GM20431 (cell line): ENCODE measurements around the gene TULP4.
"Not testable (repeated sequence)": the region's sequence is repeated elsewhere in the genome, so short reads cannot be mapped to it uniquely, and the experiment has no call there.

Source experiments
- in situ Hi-C: fragments of 300-500 bp; cut with MseI, MboI; formaldehyde crosslinking; loops from one replicate; pipeline ENCODE4 v1.15.0; 2020; ENCODE audit warnings: low sequenced_read_pairs; ENCODE audit not compliant: unreplicated experiment

TULP4 gene

DNA sequence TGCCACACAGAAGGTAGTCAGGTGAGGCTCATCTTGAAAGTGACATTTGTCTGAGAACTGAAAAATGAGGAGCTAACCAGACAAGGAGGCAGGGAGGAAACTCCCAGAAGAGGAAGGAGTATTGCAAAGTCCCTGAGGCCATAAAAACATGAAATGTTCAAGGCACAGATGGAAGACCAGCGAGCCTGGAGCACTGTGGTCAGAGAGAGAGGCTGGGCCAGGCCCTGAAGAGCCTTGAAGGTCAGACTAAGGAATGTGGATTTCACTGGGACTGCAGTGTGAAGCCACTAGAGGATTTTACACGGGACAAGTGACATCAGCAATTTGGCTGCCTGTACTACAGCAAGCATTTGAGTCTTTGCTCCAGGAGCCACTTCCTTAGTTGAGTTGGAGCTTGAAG, 226.5 kb downstream of the TULP4 start:
- in situ Hi-C loops = no loop called here

DNA sequence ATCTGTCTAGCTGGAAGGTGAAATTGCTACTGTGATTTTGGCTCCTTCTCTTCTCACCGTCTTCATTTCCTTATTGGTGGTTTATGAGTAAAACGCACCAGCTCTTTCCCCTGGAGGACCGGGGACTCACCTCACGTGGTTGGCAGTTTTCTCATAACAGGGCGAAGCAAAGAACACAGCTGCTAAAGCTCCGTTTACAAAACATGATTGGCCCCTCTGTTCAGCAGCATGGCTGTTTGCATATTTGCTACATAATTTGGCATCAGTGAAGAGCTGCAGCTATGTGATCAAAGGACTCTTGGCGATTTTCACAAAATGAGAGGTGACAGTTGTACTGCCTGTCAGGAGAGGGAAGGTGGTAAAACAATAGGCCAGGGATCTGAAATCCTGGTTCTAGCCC, 227.1 kb downstream of the TULP4 start:
- in situ Hi-C loops = no loop called here

DNA sequence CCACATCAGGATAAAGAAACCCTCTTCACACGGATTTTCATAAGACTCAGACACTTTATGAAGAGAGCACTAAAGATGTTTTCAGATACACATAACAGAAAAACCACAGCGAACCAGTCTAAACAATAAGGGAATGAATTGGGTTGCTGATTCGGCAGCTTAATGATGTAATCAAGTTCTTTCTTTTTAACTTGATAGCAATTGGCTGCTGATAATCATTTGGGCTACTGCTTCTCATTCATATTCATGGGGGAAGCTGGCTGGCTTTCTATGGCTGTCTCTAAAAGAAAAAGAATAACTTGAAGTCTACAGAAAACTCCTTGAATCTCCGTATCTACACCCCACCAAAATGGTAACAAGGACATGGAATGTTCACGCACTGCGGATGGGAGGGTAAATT, 227.6 kb downstream of the TULP4 start:
- in situ Hi-C loops = no loop called here

DNA sequence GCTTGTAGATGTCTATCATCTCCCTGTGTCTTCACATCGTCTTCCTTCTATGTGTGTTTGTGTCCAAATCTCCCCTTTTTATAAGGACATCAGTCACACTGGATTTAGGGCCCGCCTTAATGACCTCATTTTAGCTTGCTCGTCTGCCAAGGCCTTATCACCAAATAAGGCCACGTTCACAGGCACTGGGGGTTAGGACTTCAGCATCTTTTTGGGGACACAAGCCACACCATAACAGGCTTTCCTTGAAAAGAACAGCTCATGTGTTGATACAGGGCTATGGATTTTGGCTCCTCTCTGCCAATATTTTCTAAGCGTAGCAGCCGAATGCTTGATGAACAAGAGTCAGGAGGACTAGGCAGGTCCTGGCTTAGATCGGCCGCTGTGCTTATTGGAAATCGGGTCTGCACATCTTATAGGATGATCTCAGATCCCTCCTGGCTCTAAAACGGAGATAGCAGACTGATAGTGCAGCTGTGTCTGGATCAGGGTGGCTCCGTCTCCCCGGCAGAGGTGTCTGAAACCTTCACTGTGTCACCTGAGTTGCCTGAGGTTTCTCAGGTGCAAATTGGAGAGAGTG, 231.4 kb downstream of the TULP4 start:
- in situ Hi-C loops = no loop called here

DNA sequence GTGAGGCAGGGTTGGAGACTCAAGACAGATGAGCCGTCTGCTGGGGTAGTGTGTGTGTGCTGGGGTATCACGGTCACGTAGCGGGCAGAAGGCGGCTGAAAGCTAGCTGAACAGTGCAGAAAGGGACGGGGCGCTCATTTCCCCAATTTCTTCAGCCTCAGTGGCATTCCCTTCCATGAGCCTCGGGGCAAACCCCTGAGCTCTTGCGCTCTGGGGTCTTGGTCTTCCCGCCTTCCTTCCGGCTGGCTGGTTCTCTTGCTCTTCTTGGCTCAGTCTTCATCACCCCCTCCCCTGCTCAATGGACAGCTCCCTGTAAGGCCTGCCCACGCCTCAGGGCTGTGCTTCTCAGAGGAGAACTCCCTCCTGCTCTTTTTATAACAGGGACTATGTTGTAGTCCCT, 232.2 kb downstream of the TULP4 start:
- in situ Hi-C loops = no loop called here

DNA sequence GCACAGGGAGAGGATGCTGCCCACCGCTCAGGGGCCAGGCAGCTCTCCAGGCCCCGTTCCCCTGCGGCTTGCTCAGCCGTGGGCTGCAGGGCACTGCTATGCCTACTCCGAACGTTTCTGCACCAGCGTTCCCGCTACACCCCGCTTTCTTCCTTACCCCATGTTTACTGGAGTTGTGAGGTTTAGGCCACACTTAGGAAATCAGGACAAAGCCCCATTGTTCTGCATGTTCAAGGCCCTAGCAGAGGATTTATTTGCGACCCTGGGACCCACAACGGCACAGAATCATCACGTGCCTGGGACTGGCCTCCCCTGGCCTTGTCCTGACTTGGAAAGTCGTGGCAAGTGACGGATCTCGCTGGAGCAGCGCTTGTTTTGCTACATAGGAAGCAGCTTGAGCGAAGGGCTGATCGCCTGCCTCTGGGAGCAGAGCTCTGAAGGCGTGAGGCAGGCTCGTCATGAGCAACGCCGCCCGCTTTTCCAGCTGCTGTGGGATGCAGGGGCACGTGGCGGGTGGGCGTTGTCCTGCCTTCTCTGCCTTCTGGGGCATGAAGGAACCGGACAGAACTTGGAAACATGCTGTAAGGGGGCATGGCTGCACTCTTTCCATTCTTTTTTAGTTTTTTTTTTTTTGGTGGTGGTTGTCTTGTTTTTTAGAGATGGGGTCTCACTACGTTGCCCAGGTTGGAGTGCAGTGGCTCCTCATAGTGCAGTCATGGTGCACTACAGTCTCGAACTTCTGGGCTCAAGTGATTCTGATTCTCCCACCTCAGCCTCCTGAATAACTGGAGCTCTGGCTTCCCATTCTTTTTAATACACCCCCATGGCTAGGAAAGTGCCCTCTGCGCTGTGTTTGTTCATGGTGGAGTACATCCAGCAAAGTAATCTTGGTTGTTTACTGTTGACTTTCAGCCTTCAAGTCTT, 233.0 kb downstream of the TULP4 start:
- in situ Hi-C loops = no loop called here

DNA sequence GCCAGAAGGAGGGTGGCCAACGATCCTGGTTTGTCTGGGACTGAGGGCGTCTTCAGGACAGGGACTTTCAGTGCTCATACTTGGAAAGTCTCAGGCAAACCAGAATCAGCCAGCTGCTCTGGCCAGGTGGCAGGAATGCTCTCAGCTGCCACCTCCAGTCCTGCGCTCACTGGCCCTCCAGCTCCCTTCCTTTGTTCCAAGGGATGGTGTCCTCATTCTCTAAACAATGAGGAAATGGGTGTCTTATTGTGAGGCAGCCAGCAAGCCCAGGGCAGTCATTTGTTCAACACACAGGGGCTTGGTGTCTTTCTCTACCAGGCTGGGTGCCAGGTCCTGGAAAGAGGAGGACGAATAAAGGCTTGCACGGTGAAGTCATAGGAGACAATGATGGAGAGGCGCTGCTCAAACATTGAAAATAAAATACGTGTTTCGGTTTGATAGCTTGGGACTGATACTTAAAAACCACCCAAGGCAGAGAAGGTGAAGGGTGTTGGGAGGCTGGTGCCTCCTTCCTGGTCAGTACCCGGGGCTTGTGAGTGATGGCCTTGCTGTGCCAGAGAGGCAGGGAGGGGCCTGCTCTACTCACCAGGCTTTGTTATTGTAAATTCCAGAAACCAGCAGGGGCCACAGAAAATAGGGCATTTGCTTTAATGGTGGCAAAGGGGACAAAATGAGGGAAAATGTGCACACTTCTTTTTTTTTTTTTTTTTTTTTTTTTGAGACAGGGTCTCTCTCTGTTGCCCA, 236.3 kb downstream of the TULP4 start:
- in situ Hi-C loops = no loop called here

DNA sequence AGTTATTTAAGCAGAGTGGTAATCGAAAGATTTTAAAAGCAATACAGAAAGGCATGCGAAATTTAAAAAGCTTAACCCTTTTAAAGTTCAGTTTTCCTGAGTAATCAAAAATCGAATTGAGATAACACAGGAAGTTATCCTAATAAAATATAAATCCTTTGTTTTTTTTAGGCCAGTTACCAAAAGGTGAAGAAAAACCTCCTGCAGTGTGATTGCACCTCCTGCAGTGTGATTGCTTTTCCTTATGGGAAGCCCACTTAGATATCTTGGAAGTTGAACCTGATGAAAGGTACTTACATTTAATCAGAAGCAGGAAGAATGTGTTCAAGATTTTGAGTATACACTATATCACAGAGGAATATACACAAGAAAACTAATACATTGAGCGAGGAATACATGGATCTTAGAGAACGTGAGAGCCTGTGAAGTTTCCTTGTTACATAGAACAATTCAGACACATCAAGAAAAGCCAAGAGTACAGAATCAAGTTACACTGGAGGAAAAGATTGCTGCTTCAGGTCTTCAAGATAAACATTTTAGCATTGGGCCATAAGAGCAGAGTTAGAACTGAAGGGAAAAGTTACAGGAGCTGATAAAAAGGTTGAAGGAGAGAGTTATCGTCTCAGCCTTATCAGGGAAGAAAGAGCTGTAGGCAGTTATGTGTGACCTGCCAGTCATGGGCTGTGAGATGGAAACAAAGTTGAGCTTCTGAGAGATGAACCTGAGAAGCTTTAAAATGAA, 240.0 kb downstream of the TULP4 start:
- in situ Hi-C loops = no loop called here

DNA sequence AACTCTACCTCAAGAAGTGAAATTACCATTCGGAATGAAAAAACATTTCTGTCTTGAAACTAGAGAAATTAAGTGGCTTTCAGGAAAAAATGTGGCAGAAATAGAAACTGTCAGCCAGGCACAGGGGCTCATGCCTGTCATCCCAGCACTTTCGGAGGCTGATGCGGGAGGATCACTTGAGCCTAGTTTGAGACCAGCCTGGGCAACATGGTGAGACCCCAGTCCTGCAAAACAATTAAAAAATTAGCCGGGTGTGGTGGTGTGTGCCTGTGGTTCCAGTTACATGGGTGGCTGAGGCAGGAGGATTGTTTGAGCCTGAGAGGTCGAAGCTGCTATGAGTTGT, 240.5 kb downstream of the TULP4 start:
- in situ Hi-C loops = no loop called here

DNA sequence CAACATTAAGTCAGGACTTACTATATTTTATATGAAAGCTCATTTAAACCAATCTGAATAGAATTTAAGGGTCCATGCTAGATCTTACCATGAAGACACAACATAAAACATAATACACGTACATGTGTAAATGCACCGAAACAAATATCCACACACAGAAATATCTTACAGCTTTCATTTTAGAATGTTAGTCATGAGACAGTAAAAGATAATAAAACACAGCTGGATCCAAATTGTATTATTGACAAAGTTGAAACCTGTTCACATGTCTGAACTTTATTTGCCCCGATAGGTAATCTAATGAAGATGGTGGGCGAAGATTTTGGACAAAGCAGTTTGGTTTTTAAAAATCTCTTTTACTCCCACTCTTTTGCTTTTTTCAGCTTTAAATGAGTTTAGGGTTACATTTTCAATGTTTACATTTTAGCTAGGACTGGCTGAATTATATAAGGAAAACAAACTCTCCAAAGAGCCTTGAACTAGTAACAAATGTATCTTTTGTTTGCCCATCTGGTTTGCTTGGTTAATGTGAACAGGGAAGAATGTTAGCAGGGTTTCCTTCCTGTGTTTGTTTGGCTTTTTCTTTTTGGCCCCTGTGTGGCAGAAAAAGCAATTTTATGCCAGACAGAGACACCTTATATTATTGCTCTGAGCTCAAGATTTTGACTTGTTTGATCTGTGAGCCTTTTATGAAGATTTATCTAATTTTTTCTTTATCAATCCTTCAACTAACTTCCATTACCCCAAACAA, 242.5 kb downstream of the TULP4 start:
- in situ Hi-C loops = no loop called here

DNA sequence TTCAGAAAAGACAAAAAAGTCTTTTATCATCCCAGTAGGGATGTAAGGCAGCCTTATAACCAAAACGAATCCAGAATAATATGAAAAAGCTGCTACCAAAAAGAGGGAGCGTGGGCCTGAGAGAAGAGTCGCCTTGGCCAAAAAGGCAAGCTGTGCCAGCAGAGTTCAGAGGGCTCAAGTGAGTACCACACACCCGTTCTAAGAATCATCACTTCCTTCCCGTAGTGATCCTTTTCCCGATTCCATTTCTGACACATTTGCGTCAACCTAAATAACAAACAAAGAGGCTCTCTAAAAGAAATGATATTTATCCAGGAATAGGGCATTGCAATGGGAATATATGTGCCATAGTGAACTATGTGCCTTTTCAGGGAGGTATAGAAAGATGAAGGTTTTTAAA, 243.8 kb downstream of the TULP4 start:
- in situ Hi-C loops = no loop called here

DNA sequence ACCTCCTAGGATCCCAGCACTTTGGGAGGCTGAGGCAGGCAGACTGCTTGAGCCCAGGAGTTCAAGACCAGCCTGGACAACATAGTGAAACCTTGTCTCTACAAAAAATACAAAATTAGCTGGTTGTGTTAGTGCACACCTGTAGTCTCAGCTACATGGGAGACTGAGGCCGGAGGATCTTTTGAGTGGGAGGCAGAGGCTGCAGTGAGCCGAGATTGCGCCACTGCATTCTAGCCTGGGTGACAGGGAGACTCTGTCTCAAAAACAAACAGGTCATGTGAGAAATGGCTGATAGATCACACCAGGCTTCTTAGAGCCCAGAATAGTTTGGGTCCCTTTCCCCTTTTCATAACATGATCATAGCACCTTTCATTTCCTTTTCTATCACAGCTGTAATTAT, 244.8 kb downstream of the TULP4 start:
- in situ Hi-C loops = not testable (repeated sequence)

DNA sequence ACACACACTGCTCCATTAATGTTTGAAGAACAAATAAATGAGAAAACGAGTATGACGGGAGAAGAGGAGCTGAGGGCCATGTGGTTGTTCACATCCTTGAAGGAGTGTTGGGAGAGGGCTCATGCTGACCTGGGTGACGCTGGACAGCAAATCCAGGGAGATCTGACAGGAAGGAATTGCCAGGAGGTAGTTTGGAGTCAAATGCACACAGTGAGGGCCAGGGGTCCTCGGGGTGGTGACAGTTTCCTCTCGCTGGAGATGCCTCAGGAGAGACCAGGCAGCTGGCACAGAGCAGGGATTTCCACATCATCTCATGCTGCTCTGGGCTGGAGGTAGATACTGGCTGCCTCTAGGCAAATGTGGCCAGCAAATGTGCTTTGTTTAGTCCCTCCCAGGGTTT, 245.7 kb downstream of the TULP4 start:
- in situ Hi-C loops = no loop called here

DNA sequence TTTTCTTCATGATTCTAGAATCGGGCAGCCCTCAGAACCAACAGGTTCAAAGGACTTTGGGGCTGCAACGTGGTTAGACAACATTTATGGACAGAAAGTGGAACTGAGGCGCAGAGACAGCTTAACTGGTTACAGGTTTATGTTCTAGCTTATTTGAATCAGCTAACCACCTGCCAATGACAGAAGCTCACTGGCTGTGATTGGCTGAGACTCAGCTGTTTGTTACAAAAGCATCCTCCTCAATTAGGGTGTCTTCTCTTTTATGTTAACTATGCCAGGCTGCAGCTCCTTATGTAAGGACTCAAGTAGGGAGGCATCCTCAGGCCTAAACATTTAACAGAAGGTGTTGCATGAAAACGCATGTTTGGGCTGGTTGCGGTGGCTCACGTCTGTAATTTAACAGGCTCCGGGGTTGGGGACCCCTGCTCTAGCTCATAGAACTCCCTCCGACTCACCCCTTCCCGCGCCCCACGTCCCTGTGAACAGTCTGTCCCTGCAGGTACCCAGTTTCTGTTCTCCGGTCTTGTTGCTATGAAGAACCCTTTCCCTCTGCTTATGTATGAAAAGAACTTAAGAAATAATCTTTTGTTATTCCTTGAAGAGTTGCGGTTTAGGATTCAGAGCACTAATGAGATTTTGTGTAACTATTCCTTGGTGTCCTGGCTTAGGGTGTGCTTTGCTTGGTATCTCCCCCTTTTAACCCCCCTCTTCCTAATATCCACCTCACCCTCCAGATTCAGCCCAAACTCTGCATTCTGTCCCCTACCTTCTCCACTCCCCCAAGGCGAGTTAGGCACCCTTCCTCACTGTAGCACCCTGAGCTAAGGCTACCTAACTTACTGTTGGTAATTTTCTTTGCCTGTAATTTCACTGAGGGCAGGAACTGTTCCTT, 246.4 kb downstream of the TULP4 start:
- in situ Hi-C loops = no loop called here

DNA sequence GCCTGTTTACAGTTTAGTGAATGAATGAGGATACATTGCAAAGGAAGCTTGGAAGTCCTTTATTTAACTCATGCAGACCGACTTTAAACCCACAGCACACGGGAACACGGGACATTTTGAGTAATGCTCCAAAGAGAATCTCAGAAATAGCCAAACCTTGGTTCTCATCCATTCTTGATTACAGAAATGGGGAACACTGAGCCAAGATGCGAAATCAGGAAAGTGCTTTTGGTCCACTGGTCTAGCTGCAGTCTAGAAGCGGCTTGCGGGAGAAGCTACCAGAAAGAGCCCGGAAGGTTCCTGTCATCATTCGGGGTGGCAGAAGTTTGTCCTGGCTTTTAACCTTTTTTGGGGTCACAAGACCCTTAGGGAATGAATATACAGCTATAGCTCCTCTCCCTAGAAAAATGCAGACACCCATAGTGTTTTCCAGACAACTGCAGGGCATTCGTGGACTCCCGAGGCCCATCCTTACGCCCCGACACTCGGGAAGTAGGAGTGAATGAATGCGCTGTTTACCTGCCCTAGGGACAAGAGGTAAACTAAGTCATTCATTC, 247.2 kb downstream of the TULP4 start:
- in situ Hi-C loops = no loop called here

DNA sequence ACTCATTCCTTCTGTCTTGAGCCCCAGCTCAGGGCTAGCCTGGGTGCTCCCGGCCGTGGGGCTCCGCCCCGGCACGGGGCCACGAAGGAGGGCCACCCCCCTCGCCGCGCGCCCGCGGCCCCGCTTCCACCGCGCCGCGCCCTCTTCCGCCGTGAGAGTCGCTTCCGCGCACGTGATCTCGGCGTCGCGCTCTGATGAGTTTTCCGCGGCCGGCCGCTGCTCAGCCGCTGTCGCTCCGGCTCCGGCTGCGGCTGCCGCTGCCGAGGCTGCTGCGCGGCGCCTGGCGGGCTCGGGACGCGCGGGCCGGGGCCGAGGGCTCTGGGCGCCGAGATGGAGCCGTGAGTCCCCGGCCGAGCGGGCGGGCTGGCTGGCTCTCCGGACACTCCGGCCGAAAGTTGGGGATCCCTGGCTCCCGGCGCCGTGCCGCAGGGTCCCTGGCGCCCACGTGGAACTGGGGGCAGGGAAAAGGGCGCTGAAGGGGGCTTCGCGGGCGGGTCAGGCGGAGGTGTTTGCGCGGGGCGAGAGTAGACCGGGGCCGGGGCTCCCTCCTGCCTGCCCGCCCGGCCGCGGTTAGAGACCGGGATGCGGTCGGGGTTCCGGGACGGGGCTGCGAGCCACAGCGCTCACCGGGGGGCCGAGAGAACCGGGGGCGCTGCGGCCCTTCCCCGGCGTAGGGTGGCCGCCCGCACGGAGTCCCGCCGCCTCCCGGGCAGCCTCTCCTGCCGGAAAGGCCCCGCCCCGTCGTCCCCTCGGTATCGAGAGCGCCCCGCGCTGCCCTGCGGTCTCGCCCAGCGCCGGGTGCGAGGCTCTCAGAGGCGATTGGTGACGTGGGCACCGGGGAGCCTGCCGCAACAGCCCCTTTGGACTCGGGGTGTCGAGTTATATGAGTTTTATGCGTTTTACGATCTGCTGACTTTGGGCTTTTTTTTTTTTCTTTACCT, 247.9 kb downstream of the TULP4 start, which contains the start of gene TMEM181:
TMEM181 (plus strand) TSS at position 197 of the 941 bp plus-strand sequence; CDS start at position 331, 134 bp downstream.
- in situ Hi-C loops = no loop called here

DNA sequence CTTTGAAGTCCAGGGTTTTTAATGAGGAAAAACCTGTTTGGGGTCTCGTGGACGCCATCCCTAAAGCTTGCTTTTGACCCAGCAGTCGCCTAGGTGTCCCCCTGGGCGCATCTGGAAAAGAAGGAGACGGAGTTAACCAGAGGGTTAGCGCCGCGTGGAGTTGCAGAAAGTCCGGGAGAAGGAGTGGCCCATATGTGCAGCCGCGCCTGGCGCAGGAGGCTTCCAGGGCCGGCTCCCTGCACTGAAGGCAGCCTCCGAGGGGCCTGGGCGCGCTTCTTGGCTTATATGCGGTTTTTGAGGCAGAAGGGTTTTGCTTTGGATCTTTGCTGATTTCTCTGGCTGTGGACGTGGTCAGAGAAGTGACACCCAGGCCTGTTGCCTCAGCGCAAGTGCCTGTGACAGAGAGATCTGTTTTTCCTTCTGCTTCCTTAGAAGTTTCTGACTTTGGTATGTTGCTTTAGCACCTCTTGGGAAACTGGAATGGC, 248.6 kb downstream of the TULP4 start:
- in situ Hi-C loops = no loop called here
